ENCODE measurements around the gene TRIP6.

The TRIP6 gene

GRCh38 chr7:100835903-100836811 lies 31.0 kb upstream of the TRIP6 start:
- Histone ChIP-seq H3K4me3 (ENCODE audit: low read length) (no peak overlapping the region), H3K4me1 (ENCODE audit: low read length) (peaks cover 6% of the 10 kb centered on the region; the same call in 1 of the 2 replicates), H3K9ac (ENCODE audit: low read length) (no peak overlapping the region), H3K36me3 (replicated peaks; ENCODE audit: low read depth, low read length) (no peaks in the 10 kb centered on the region), H3K9me3 (ENCODE audit: insufficient read depth, low read length) (no peaks in the 10 kb centered on the region), H3K79me2 (ENCODE audit: low read length) (no peaks in the 10 kb centered on the region), H4K20me1 (ENCODE audit: insufficient read depth, low read length) (no peaks in the 10 kb centered on the region), H3K27me3 (ENCODE audit: low read depth, low read length) (no peaks in the 10 kb centered on the region), H2AFZ (ENCODE audit: low read depth, low read length) (no peak overlapping the region), H3K4me2 (ENCODE audit: low read length) (peak overlapping the region; percentile 8; the same call in 1 of the 2 replicates), H3K27ac (ENCODE audit: low read length) (no peak overlapping the region)
- TF ChIP-seq EZH2phosphoT487 (IDR thresholded peaks at IDR 0.05; ENCODE audit: low read depth) (no peak), CTCF (IDR thresholded peaks at IDR 0.05; ENCODE audit: low read depth, low read length) (no peak)

GRCh38 chr7:100836812-100837098 lies 30.4 kb upstream of the TRIP6 start:
- no peaks in the 10 kb centered on the region for H4K20me1 ChIP-seq (ENCODE audit: insufficient read depth, low read length)
- no peak for TF ChIP-seq EZH2phosphoT487 (IDR thresholded peaks at IDR 0.05; ENCODE audit: low read depth)
- no peak for TF ChIP-seq CTCF (IDR thresholded peaks at IDR 0.05; ENCODE audit: low read depth, low read length)
- H3K9me3 ChIP-seq (ENCODE audit: insufficient read depth, low read length): no peaks in the 10 kb centered on the region
- H3K4me3 ChIP-seq (ENCODE audit: low read length): peak overlapping the region; percentile 78
- H3K27me3 ChIP-seq (ENCODE audit: low read depth, low read length): no peaks in the 10 kb centered on the region
- H3K36me3 ChIP-seq (replicated peaks; ENCODE audit: low read depth, low read length): no peaks in the 10 kb centered on the region
- no peak overlapping the region for H2AFZ ChIP-seq (ENCODE audit: low read depth, low read length)
- H3K9ac ChIP-seq (ENCODE audit: low read length): peak overlapping the region; percentile 91
- peak overlapping the region; percentile 45 for H3K27ac ChIP-seq (ENCODE audit: low read length)
- H3K79me2 ChIP-seq (ENCODE audit: low read length): no peaks in the 10 kb centered on the region
- H3K4me1 ChIP-seq (ENCODE audit: low read length): peaks cover 6% of the 10 kb centered on the region; the same call in 1 of the 2 replicates
- peak overlapping the region; percentile 84 for H3K4me2 ChIP-seq (ENCODE audit: low read length)

DNA sequence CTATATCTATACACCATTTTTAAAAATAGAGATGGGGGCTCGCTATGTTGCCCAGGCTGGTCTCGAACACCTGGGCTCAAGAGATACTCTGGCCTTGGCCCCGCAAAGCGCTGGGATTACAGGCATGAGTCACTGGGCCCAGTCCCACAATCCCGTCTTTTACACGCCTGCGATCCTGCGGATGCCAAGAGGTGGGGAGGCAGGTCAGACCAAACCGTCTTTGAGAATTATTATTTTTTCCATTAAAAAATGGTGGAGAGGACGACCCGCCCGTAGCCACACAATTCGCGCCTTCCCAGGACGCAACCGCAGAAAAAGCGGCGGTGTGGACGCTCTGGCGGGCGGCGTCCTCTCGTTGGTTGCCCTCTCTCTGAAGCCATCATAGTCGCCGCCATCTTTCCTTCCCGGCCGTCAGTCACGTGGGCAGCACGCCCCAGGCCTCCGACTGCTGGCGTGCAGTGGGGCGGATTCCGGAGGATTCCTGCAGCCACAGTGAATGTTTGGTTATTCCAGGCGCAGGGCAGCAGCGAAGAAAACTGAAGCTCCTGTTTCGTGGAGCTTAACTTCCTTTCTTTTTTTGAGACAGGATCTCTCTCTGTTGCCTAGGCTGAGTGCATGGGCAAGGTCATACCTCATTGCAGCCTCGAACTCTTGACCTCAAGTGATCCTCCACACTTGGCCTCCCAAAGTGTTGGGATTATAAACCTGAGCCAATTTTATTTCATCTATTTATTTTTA lies 29.9 kb upstream of the TRIP6 start:
- Histone ChIP-seq H3K79me2 (ENCODE audit: low read length) (no peaks in the 10 kb centered on the region), H3K27me3 (ENCODE audit: low read depth, low read length) (no peaks in the 10 kb centered on the region), H3K4me3 (ENCODE audit: low read length) (peak overlapping the region; percentile 78), H4K20me1 (ENCODE audit: insufficient read depth, low read length) (no peaks in the 10 kb centered on the region), H2AFZ (ENCODE audit: low read depth, low read length) (peak overlapping the region; percentile 93; the same call in 1 of the 2 replicates), H3K36me3 (replicated peaks; ENCODE audit: low read depth, low read length) (no peaks in the 10 kb centered on the region), H3K27ac (ENCODE audit: low read length) (peak overlapping the region; percentile 45), H3K4me2 (ENCODE audit: low read length) (peak overlapping the region; percentile 84), H3K9me3 (ENCODE audit: insufficient read depth, low read length) (no peaks in the 10 kb centered on the region), H3K4me1 (ENCODE audit: low read length) (peaks cover 6% of the 10 kb centered on the region; the same call in 1 of the 2 replicates), H3K9ac (ENCODE audit: low read length) (peak overlapping the region; percentile 91)
- no peak for TF ChIP-seq EZH2phosphoT487 (IDR thresholded peaks at IDR 0.05; ENCODE audit: low read depth)
- TF ChIP-seq CTCF (IDR thresholded peaks at IDR 0.05; ENCODE audit: low read depth, low read length): no peak

DNA sequence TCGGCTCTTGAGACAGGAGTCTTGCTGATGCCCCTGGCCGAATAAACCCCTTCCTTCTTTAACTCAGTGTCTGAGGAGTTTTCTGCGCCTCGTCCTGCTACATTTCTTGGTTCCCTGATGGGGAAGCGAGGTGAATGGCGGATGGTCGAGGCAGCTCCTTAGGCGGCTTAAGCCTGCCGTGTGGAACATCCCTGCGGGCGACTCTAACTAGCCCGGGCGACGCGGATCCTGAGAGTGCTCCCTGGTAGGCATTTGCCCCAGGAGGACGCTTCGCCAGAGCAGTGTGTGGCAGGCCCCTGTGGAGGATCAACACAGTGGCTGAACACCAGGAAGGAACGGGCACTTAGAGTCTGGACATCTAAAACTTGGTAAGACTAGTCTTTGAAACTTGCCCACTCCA lies 27.8 kb upstream of the TRIP6 start:
- Histone ChIP-seq H3K4me1 (ENCODE audit: low read length) (peaks cover 6% of the 10 kb centered on the region; the same call in 1 of the 2 replicates), H3K36me3 (replicated peaks; ENCODE audit: low read depth, low read length) (no peaks in the 10 kb centered on the region), H3K4me2 (ENCODE audit: low read length) (no peak overlapping the region), H3K4me3 (ENCODE audit: low read length) (no peak overlapping the region), H3K9me3 (ENCODE audit: insufficient read depth, low read length) (no peaks in the 10 kb centered on the region), H4K20me1 (ENCODE audit: insufficient read depth, low read length) (no peaks in the 10 kb centered on the region), H3K79me2 (ENCODE audit: low read length) (no peaks in the 10 kb centered on the region), H3K9ac (ENCODE audit: low read length) (no peak overlapping the region), H2AFZ (ENCODE audit: low read depth, low read length) (no peak overlapping the region), H3K27ac (ENCODE audit: low read length) (no peak overlapping the region), H3K27me3 (ENCODE audit: low read depth, low read length) (no peaks in the 10 kb centered on the region)
- TF ChIP-seq CTCF (IDR thresholded peaks at IDR 0.05; ENCODE audit: low read depth, low read length) (no peak), EZH2phosphoT487 (IDR thresholded peaks at IDR 0.05; ENCODE audit: low read depth) (no peak)

Data from OCI-LY3 (cell line).